ENCODE results near the gene RANBP1.
"Not testable (repeated sequence)": the region's sequence is repeated elsewhere in the genome, so short reads cannot be mapped to it uniquely, and the experiment has no call there.

Gene RANBP1

GRCh38 chr22:20150381-20151275, 34.7 kb downstream of the RANBP1 start, which contains the start of gene CCDC188:
TSS of gene CCDC188 (minus strand) at chr22:20151055. CDS start at chr22:20150986, 69 bp downstream.
- in situ Hi-C loops (cut with HindIII; ENCODE audit: low pct_unique_long_range_greater_than_20kb, low sequenced_read_pairs): no loop called here
- DNase-seq (ENCODE audit: low read depth in 1 of 2, low spot score in 1 of 2): no peak

DNA sequence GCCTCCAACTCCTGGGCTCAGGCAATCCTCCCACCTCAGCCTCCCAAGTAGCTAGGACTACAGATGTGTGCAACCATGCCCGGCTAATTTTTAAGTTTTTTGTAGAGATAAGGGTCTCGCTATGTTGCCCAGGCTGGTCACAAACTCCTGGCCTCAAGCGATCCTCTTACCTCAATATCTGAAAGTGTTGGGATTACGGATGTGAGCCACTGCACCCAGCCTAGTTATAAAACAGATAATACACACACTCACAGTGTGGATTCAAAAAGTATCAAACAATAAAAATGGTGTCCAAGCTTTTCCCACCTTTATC, 35.3 kb downstream of the RANBP1 start:
- no peak for TF ChIP-seq JUND (IDR thresholded peaks at IDR 0.05; ENCODE audit: low read depth)
- in situ Hi-C loops (cut with HindIII; ENCODE audit: low pct_unique_long_range_greater_than_20kb, low sequenced_read_pairs): no loop called here
- no peak for DNase-seq (ENCODE audit: low read depth in 1 of 2, low spot score in 1 of 2)

More at GRCh38 chr22:20150381-20151275, 34.7 kb downstream of the RANBP1 start, which contains the start of gene CCDC188:
- no peak for TF ChIP-seq JUND (IDR thresholded peaks at IDR 0.05; ENCODE audit: low read depth)

GRCh38 chr22:20152464-20152890, 36.6 kb downstream of the RANBP1 start:
- in situ Hi-C loops (cut with HindIII; ENCODE audit: low pct_unique_long_range_greater_than_20kb, low sequenced_read_pairs): no loop called here
- no peak for DNase-seq (ENCODE audit: low read depth in 1 of 2, low spot score in 1 of 2)
- TF ChIP-seq JUND (IDR thresholded peaks at IDR 0.05; ENCODE audit: low read depth): no peak

DNA sequence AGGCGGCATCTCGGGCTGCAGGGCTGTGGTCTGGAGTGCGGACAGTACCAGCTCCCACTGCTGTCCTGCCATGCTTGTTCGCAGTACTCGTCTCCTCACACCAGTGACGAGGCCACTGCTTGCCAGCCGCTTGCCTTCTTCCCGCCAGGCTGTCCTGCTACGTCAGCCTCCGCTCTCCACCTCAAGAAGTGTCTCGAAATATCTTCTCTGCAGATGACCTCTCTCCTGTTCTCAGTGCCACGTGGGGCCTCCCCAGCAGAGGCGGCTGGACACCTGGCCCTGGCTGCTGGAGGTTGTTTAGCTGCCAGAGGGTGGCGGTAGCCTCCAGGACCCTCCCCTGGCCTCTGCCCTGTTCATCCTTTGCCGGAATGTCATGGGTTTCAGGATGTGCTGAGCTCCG, 38.0 kb downstream of the RANBP1 start:
- in situ Hi-C loops (cut with HindIII; ENCODE audit: low pct_unique_long_range_greater_than_20kb, low sequenced_read_pairs): no loop called here
- no peak for TF ChIP-seq JUND (IDR thresholded peaks at IDR 0.05; ENCODE audit: low read depth)
- DNase-seq (ENCODE audit: low read depth in 1 of 2, low spot score in 1 of 2): no peak

DNA sequence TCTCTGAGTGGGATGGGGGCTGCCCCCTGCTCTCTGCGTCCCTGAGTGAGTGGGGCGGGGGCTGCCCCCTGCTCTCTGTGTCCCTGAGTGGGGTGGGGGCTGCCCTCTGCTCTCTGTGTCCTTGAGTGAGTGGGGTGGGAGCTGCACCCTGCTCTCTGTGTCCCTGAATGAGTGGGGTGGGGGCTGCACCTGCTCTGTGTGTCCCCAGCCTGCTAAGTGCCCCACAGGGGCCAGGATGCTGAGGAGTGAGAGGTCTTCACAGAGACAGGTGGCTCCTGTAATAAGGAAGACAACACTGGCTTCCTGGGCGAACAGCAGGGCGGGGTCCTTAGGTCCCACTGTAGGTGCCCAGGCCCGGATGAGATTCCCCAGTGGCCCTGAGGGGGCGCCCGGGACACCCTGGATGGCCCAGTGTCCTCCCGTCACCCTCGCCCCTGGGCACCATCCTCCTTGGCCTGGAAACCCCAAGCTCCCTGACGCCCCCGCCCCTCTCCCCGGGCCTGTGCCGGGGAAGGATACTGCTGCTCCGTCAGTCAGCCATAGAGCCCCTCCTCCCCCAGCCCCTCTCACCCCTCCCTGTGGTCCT, 38.8 kb downstream of the RANBP1 start:
- in situ Hi-C loops (cut with HindIII; ENCODE audit: low pct_unique_long_range_greater_than_20kb, low sequenced_read_pairs): no loop called here

GRCh38 chr22:20155330-20156041, 39.6 kb downstream of the RANBP1 start:
- TF ChIP-seq JUND (IDR thresholded peaks at IDR 0.05; ENCODE audit: low read depth): no peak
- DNase-seq (ENCODE audit: low read depth in 1 of 2, low spot score in 1 of 2): no peak
- in situ Hi-C loops (cut with HindIII; ENCODE audit: low pct_unique_long_range_greater_than_20kb, low sequenced_read_pairs): no loop called here

More for the DNA sequence above, 38.8 kb downstream of the RANBP1 start:
- TF ChIP-seq JUND (IDR thresholded peaks at IDR 0.05; ENCODE audit: low read depth): no peak
- no peak for DNase-seq (ENCODE audit: low read depth in 1 of 2, low spot score in 1 of 2)

DNA sequence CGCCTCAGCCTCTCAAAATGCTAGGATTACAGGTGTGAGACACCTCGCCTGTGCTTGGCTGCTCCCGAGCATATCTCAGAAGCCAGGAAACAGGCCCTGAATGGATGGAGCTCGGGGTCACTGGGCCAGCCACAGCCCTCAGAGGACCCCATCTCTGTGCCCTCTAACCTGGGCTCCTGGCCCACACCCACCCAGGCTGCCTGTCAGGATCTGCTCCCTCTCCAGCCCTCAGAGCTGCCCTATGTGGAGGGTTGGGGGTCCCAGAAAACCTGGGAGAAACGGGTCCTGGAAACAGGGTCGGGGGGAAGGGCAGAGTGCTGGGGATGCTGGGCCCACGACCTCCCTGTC, 40.1 kb downstream of the RANBP1 start:
- no peak for TF ChIP-seq JUND (IDR thresholded peaks at IDR 0.05; ENCODE audit: low read depth)
- no peak for DNase-seq (ENCODE audit: low read depth in 1 of 2, low spot score in 1 of 2)
- in situ Hi-C loops (cut with HindIII; ENCODE audit: low pct_unique_long_range_greater_than_20kb, low sequenced_read_pairs): no loop called here

DNA sequence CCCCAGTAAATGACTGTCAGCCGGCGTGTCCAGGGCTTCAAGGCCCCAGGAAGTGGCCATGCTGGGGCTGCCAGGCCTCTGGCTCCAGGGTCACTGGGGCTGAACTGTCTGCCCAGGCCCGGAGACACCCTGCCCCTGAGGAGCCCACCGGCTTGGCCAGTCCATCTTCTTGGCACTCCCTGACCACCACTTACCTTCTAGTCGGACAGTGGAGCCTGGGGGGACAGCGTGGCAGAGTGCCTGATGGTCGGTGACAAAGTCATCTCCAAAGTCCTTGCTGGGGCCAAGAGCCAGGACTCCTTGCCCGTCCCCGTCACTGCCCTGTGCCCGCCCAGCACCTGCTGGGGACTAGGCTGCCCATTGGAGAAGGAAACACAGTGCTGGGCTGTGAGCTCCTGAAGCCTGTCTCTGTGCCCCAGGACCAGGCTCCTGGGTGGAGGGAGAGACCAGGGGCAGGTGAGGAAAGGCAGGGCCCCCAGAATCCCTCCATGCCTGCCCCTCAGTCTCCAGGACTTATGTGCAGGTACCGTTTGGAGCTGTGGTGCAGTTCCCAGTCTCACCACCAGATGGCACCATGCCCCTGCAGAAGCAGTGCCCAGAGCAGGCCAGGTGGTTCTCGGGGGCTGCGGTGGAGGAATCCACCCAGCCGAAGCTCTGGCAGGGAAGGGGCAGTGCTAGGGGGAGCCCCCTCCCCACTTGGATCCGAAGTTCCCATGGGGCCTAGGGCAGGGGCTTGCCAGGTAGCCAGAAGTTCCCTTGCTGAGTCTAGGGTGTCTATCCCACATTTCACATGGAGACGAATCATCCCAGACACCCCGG, 40.9 kb downstream of the RANBP1 start:
- no peak for TF ChIP-seq JUND (IDR thresholded peaks at IDR 0.05; ENCODE audit: low read depth)
- DNase-seq (ENCODE audit: low read depth in 1 of 2, low spot score in 1 of 2): peak; percentile 52 to 79
- in situ Hi-C loops (cut with HindIII; ENCODE audit: low pct_unique_long_range_greater_than_20kb, low sequenced_read_pairs): no loop called here

GRCh38 chr22:20157430-20158183, 41.7 kb downstream of the RANBP1 start:
- TF ChIP-seq JUND (IDR thresholded peaks at IDR 0.05; ENCODE audit: low read depth): no peak
- DNase-seq (ENCODE audit: low read depth in 1 of 2, low spot score in 1 of 2): no peak
- in situ Hi-C loops (cut with HindIII; ENCODE audit: low pct_unique_long_range_greater_than_20kb, low sequenced_read_pairs): no loop called here

GRCh38 chr22:20158391-20159036, 42.6 kb downstream of the RANBP1 start:
- DNase-seq (ENCODE audit: low read depth in 1 of 2, low spot score in 1 of 2): no peak
- no peak for TF ChIP-seq JUND (IDR thresholded peaks at IDR 0.05; ENCODE audit: low read depth)
- in situ Hi-C loops (cut with HindIII; ENCODE audit: low pct_unique_long_range_greater_than_20kb, low sequenced_read_pairs): no loop called here

- no peak for DNase-seq (ENCODE audit: low read depth in 1 of 2, low spot score in 1 of 2)
- in situ Hi-C loops (cut with HindIII; ENCODE audit: low pct_unique_long_range_greater_than_20kb, low sequenced_read_pairs): no loop called here
Observed at GRCh38 chr22:20159076-20159475, 43.2 kb downstream of the RANBP1 start.

DNA sequence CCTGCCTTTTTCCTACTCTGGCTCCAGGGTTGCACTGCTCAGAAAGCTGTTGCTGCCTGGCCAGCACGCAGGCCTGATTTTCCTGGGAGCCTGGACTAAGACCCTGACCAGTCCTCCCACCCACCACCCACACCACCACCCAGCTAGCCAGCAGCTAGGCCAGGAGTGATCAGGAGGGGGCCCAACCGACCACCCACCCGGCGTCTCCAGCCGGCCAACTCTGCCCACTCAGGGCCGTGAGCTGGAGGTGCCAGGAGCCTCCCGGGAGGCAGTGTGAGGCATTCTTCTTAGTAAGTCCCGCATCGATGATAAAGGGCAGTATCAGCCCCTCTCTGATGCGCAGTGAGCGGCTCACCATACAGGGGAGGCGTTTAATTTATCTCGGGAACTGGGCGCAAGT, 43.6 kb downstream of the RANBP1 start:
- in situ Hi-C loops (cut with HindIII; ENCODE audit: low pct_unique_long_range_greater_than_20kb, low sequenced_read_pairs); DNase-seq (ENCODE audit: low read depth in 1 of 2, low spot score in 1 of 2): not testable (repeated sequence)

More at GRCh38 chr22:20159076-20159475, 43.2 kb downstream of the RANBP1 start:
- TF ChIP-seq JUND (IDR thresholded peaks at IDR 0.05; ENCODE audit: low read depth): no peak

All from T47D (cell line).